Liver (tissue), 9 donors: ENCODE measurements around the gene RIIAD1. TPM values are rescaled to one million over a fixed set of nuclear protein-coding genes. Genes with fewer than 3 reads are reported as not detected.

ENCODE experiments used
- DNase-seq: peaks from one replicate; pipeline ENCODE4 v3.0.0-alpha.2; 2017; ENCODE audit warnings: low spot score
- H3K27ac ChIP-seq, 2 donors: one replicate each; pipeline ENCODE4 v1.7.0; 2013; ENCODE audit warnings: inconsistent platforms in 2 of 2, low read length in 2 of 2, control low read depth in 1 of 2, low read depth in 1 of 2, mild to moderate bottlenecking in 1 of 2
- H3K27me3 ChIP-seq, 4 donors: one replicate each; pipeline versions ENCODE4 v1.6.1 to v1.7.0; 2013; ENCODE audit warnings: low read length in 3 of 4, inconsistent platforms in 1 of 4, mild to moderate bottlenecking in 1 of 4, moderate library complexity in 1 of 4; ENCODE audit not compliant: control insufficient read depth in 4 of 4, insufficient read depth in 4 of 4
- H3K36me3 ChIP-seq, 4 donors: one replicate each; pipeline versions ENCODE4 v1.6.1 to v1.7.0; 2013; ENCODE audit warnings: low read length in 3 of 4, mild to moderate bottlenecking in 3 of 4, low read depth in 1 of 4, moderate library complexity in 1 of 4; ENCODE audit not compliant: control insufficient read depth in 4 of 4, insufficient read depth in 3 of 4
- H3K4me1 ChIP-seq, 4 donors: one replicate each; pipeline versions ENCODE4 v1.6.1 to v1.7.0; 2013; ENCODE audit warnings: low read length in 3 of 4, mild to moderate bottlenecking in 3 of 4, moderate library complexity in 1 of 4; ENCODE audit not compliant: control insufficient read depth in 4 of 4, insufficient read depth in 4 of 4
- H3K4me3 ChIP-seq, 3 donors: one replicate each; pipeline versions ENCODE4 v1.6.1 to v1.7.0; 2013; ENCODE audit warnings: low read length in 3 of 3, control low read depth in 1 of 3, low read depth in 1 of 3, mild to moderate bottlenecking in 1 of 3
- H3K9ac ChIP-seq, 2 donors: one replicate each; pipeline ENCODE4 v1.7.0; 2013; ENCODE audit warnings: low read length in 2 of 2, mild to moderate bottlenecking in 2 of 2, moderate library complexity in 2 of 2, control low read depth in 1 of 2, low read depth in 1 of 2
- H3K9me3 ChIP-seq, 4 donors: one replicate each; pipeline versions ENCODE4 v1.6.1 to v1.7.0; 2013; ENCODE audit warnings: low read length in 3 of 4; ENCODE audit not compliant: control insufficient read depth in 4 of 4
- ATF3 ChIP-seq: IDR thresholded peaks from 2 replicates; pipeline ENCODE4 v1.6.1; 2016; ENCODE audit warnings: antibody characterized with exemption
- EGR1 ChIP-seq, 2 donors: IDR thresholded peaks; 2 replicates each; pipeline ENCODE4 v1.6.1; 2016 to 2018; ENCODE audit warnings: antibody characterized with exemption in 2 of 2, low read depth in 2 of 2
- FOXA1 ChIP-seq: IDR thresholded peaks from 2 replicates; pipeline ENCODE4 v1.6.1; 2016; ENCODE audit warnings: antibody characterized with exemption
- FOXA2 ChIP-seq: IDR thresholded peaks from 2 replicates; pipeline ENCODE4 v1.6.1; 2016; ENCODE audit warnings: antibody characterized with exemption
- GABPA ChIP-seq, 2 donors: IDR thresholded peaks in 1 of 2; conservative IDR thresholded peaks in 1 of 2; 2 replicates each; pipeline ENCODE4 v1.6.1; 2016; ENCODE audit warnings: antibody characterized with exemption in 2 of 2, mild to moderate bottlenecking in 1 of 2, moderate library complexity in 1 of 2
- HNF4A ChIP-seq, 2 donors: conservative IDR thresholded peaks; 2 replicates each; pipeline ENCODE4 v1.6.1; 2016; ENCODE audit warnings: antibody characterized with exemption in 2 of 2, mild to moderate bottlenecking in 2 of 2
- HNF4G ChIP-seq: IDR thresholded peaks from 2 replicates; pipeline ENCODE4 v1.6.1; 2016; ENCODE audit warnings: antibody characterized with exemption
- JUND ChIP-seq, 2 donors: IDR thresholded peaks; 2 replicates each; pipeline ENCODE4 v1.6.1; 2016; ENCODE audit warnings: antibody characterized with exemption in 2 of 2
- MAX ChIP-seq: IDR thresholded peaks from 2 replicates; pipeline ENCODE4 v1.6.1; 2016; ENCODE audit warnings: antibody characterized with exemption
- NR2F2 ChIP-seq: IDR thresholded peaks from 2 replicates; pipeline ENCODE4 v1.6.1; 2016; ENCODE audit warnings: antibody characterized with exemption
- RAD21 ChIP-seq, 2 donors: IDR thresholded peaks; 2 replicates each; pipeline ENCODE4 v1.6.1; 2016; ENCODE audit warnings: antibody characterized with exemption in 2 of 2, mild to moderate bottlenecking in 2 of 2
- REST ChIP-seq: IDR thresholded peaks from 2 replicates; pipeline ENCODE4 v1.6.1; 2016; ENCODE audit warnings: antibody characterized with exemption, mild to moderate bottlenecking
- RXRA ChIP-seq, 2 donors: IDR thresholded peaks; 2 replicates each; pipeline ENCODE4 v1.6.1; 2017 to 2018; ENCODE audit warnings: antibody characterized with exemption in 2 of 2, mild to moderate bottlenecking in 1 of 2
- SP1 ChIP-seq: IDR thresholded peaks from 2 replicates; pipeline ENCODE4 v1.6.1; 2018; ENCODE audit warnings: antibody characterized with exemption, mild to moderate bottlenecking
- TAF1 ChIP-seq: conservative IDR thresholded peaks from 2 replicates; pipeline ENCODE4 v1.6.1; 2016; ENCODE audit warnings: antibody characterized with exemption, mild to moderate bottlenecking
- YY1 ChIP-seq: IDR thresholded peaks from 2 replicates; pipeline ENCODE4 v1.6.1; 2016; ENCODE audit warnings: antibody characterized with exemption, mild to moderate bottlenecking
- WGBS: extraction: QIAGEN DNeasy Blood & Tissue Kit; methylation state at CpG from one replicate; pipeline ENCODE4 v1.1.7; 2013; 5-methylcytosine and 5-hydroxymethylcytosine counted together
- polyA plus RNA-seq, 2 donors: library from polyadenylated mRNA; stranded (reverse) in 1 of 2; unstranded in 1 of 2; fragments of 200-250 nt in 1 of 2; fragments of >200 nt in 1 of 2; fragmentation: Nextera tagmentation in 1 of 2; extraction: Ambion mirVana in 1 of 2; gene quantifications; one replicate each; pipeline versions ENCODE4 v1.2.1 to v1.2.3, GENCODE V29; 2013 to 2015
- total RNA-seq, 2 donors: library from RNA; depleted of rRNA; stranded (reverse); fragments of >200 nt; gene quantifications; one replicate each; pipeline ENCODE4 v1.2.3, GENCODE V29; 2014
- TF ChIP-seq, protein P1 (sequence below): IDR thresholded peaks from 2 replicates; pipeline ENCODE4 v1.6.1; 2016; ENCODE audit warnings: antibody characterized with exemption
- TF ChIP-seq, protein P2 (sequence below): fragments of 150-350 bp; IDR thresholded peaks from 2 replicates; pipeline ENCODE4 v1.5.1; 2017; ENCODE audit warnings: improper control_type of control experiment, low read depth, low read length; ENCODE audit not compliant: missing input control
- donor health status: healthy.
- donor health status: healthy.
- donor health status: healthy.
- donor health status: healthy.
- donor health status: healthy.

The RIIAD1 gene
- total and polyA plus RNA-seq, 4 donors: not detected

DNA sequence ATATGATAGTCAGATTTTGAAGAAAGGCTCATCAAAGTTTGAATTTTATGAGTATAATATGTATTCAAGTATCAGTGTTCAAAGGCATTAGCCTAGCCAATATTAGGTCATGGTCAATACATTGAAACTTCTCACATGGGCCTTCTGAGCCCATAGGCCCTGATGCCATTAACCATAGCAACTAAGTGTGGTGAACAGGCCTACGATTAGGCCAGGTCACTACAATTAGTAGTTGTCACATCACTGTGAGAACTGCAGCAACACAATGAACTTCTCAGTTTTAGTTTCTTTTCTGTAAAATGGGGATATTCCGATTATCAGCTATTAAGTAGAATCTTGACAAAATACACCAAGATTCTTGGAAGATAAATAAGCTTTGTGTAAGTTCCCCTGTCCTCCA, 34.8 kb upstream of the RIIAD1 start:
- Histone ChIP-seq H3K27me3 (no peaks in the 10 kb centered on the region), H3K27ac (no peak overlapping the region), H3K4me3 (no peak overlapping the region), H3K36me3 (peaks cover 0 to 6% (median 1%) of the 10 kb centered on the region in 4 donors), H3K4me1 (peaks cover 0 to 5% (median 1%) of the 10 kb centered on the region in 4 donors), H3K9ac (no peak overlapping the region), H3K9me3 (no peaks in the 10 kb centered on the region)
- WGBS: 99% methylated on average over 2 of the region's 2 CpGs
- DNase-seq: no peak
- TF ChIP-seq GABPA (IDR thresholded peaks at IDR 0.05 in 1 of 2, conservative IDR thresholded peaks at IDR 0.05 in 1 of 2) (no peak), FOXA2 (no peak), ATF3 (no peak), HNF4A (conservative IDR thresholded peaks at IDR 0.05) (no peak), EGR1 (IDR thresholded peaks at IDR 0.05; ENCODE audit: low read depth in 2 of 2) (no peak), HNF4G (no peak), YY1 (no peak), SP1 (no peak), NR2F2 (no peak), REST (no peak), RXRA (IDR thresholded peaks at IDR 0.05) (no peak), MAX (no peak)
- TF ChIP-seq, protein P1, sequence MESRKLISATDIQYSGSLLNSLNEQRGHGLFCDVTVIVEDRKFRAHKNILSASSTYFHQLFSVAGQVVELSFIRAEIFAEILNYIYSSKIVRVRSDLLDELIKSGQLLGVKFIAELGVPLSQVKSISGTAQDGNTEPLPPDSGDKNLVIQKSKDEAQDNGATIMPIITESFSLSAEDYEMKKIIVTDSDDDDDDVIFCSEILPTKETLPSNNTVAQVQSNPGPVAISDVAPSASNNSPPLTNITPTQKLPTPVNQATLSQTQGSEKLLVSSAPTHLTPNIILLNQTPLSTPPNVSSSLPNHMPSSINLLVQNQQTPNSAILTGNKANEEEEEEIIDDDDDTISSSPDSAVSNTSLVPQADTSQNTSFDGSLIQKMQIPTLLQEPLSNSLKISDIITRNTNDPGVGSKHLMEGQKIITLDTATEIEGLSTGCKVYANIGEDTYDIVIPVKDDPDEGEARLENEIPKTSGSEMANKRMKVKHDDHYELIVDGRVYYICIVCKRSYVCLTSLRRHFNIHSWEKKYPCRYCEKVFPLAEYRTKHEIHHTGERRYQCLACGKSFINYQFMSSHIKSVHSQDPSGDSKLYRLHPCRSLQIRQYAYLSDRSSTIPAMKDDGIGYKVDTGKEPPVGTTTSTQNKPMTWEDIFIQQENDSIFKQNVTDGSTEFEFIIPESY: no peak

DNA sequence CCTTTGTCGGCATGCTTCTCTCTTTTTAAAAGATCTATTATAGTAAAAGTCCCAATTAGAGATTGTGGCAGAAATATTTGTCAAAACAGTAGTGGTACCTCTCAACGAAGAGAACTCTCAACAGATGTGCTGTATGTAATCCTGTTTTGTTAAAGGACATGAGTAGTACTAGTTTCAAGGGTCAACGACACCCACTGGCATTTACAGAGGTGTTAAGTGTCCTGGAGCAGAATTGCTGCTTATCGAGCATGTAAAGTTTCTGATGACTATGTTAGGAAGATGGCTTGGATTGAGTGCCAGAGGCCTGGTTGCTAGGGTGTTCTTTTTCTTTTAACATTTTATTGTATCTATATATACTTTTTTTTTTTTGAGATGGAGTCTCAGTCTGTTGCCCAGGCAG, 31.8 kb upstream of the RIIAD1 start:
- H3K9me3 ChIP-seq: no peaks in the 10 kb centered on the region
- no peaks in the 10 kb centered on the region for H3K27me3 ChIP-seq
- H3K4me1 ChIP-seq: peaks cover 0 to 5% (median 1%) of the 10 kb centered on the region in 4 donors
- no peak overlapping the region for H3K27ac ChIP-seq
- no peak for DNase-seq
- H3K4me3 ChIP-seq: no peak overlapping the region
- H3K36me3 ChIP-seq: peaks cover 0 to 15% (median 6%) of the 10 kb centered on the region in 4 donors
- WGBS: 80% methylated on average over 4 of the region's 4 CpGs
- no peak overlapping the region for H3K9ac ChIP-seq
- no peak for TF ChIP-seq SP1
- TF ChIP-seq YY1: no peak
- no peak for TF ChIP-seq MAX
- no peak for TF ChIP-seq NR2F2
- TF ChIP-seq, protein P1: no peak
- TF ChIP-seq JUND (IDR thresholded peaks at IDR 0.05): no peak
- no peak for TF ChIP-seq TAF1
- TF ChIP-seq HNF4G: no peak
- no peak for TF ChIP-seq EGR1 (IDR thresholded peaks at IDR 0.05; ENCODE audit: low read depth in 2 of 2)
- no peak for TF ChIP-seq HNF4A (conservative IDR thresholded peaks at IDR 0.05)
- TF ChIP-seq GABPA (IDR thresholded peaks at IDR 0.05 in 1 of 2, conservative IDR thresholded peaks at IDR 0.05 in 1 of 2): no peak
- TF ChIP-seq FOXA2: no peak
- no peak for TF ChIP-seq RAD21 (IDR thresholded peaks at IDR 0.05)
- no peak for TF ChIP-seq ATF3
- TF ChIP-seq FOXA1: no peak
- TF ChIP-seq, protein P2, sequence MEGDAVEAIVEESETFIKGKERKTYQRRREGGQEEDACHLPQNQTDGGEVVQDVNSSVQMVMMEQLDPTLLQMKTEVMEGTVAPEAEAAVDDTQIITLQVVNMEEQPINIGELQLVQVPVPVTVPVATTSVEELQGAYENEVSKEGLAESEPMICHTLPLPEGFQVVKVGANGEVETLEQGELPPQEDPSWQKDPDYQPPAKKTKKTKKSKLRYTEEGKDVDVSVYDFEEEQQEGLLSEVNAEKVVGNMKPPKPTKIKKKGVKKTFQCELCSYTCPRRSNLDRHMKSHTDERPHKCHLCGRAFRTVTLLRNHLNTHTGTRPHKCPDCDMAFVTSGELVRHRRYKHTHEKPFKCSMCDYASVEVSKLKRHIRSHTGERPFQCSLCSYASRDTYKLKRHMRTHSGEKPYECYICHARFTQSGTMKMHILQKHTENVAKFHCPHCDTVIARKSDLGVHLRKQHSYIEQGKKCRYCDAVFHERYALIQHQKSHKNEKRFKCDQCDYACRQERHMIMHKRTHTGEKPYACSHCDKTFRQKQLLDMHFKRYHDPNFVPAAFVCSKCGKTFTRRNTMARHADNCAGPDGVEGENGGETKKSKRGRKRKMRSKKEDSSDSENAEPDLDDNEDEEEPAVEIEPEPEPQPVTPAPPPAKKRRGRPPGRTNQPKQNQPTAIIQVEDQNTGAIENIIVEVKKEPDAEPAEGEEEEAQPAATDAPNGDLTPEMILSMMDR: no peak
- TF ChIP-seq RXRA (IDR thresholded peaks at IDR 0.05): no peak
